PC-3 (cell line): ENCODE results near the gene HYDIN.

ENCODE experiments used
- CTCF ChIP-seq: fragments of 300-600 bp; sonication (generic); conservative IDR thresholded peaks from 2 replicates; pipeline ENCODE4 v1.5.1; 2017; ENCODE audit warnings: antibody characterized with exemption, low read depth, mild to moderate bottlenecking, low read length
- EZH2 ChIP-seq: fragments of 300-600 bp; sonication (generic); IDR thresholded peaks from one replicate; pipeline ENCODE4 v1.6.1; 2017; ENCODE audit warnings: antibody characterized with exemption, mild to moderate bottlenecking, low read length; ENCODE audit not compliant: unreplicated experiment
- EZH2phosphoT487 ChIP-seq: fragments of 300-600 bp; sonication (generic); IDR thresholded peaks from 2 replicates; pipeline ENCODE4 v1.6.1; 2018; ENCODE audit warnings: mild to moderate bottlenecking, antibody characterized with exemption, low read length, borderline replicate concordance

- TF ChIP-seq CTCF = no peak
- no peak for TF ChIP-seq EZH2
- no peak for TF ChIP-seq EZH2phosphoT487
These were observed 430.2 kb downstream of the HYDIN start for GRCh38 chr16:70800311-70800710.
